Measurements from ENCODE around the gene TNXB.
"Not testable (repeated sequence)": the region's sequence is repeated elsewhere in the genome, so short reads cannot be mapped to it uniquely, and the experiment has no call there.

The TNXB gene

GRCh38 chr6:32144238-32144637 lies 35.1 kb upstream of the TNXB start:
- DNase-seq (ENCODE audit: low spot score) = not testable (repeated sequence)

GRCh38 chr6:32140420-32141046 lies 31.4 kb upstream of the TNXB start:
- DNase-seq (ENCODE audit: low spot score) = no peak

DNA sequence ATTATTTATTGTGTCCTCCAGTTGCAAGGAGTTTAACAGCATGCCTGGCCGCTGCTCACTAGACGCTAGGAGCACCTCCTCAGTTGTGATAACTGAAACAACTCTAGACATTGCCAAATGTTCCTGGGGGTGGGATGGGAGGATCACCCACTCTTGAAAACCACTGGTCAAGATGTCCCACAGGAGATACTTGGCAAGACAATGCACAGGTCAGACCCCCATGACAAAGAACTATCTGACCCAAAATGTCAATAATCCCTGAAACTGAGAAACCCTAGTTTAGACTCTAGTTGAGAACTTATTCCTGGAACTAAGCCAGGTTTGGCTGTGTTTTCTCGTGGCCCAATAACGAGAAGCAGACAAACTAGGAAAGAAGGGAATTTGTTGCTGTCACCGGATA lies 30.5 kb upstream of the TNXB start:
- no peak for DNase-seq (ENCODE audit: low spot score)

GRCh38 chr6:32137454-32137853 lies 28.3 kb upstream of the TNXB start:
- no peak for DNase-seq (ENCODE audit: low spot score)

GRCh38 chr6:32133786-32134185 lies 24.6 kb upstream of the TNXB start:
- DNase-seq (ENCODE audit: low spot score) = no peak

DNA sequence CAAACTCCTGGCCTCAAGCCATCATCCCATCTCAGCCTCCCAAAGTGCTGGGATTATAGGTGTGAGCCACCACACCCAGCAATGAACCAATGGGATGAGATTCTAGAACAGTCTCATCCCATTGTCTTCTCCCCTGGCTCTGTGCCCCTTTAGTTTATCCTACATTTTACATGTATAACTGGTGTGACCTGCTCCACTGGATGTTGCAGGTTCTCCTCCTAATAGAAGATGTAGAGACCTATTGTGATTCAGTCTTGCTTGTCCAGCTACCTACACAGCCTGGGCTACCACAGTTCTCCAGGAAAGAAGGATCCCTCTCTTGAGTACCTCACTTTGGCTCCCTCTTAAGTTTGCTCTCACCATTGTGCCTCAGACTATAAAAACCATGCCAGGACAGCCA lies 23.0 kb upstream of the TNXB start:
- no peak for DNase-seq (ENCODE audit: low spot score)

DNA sequence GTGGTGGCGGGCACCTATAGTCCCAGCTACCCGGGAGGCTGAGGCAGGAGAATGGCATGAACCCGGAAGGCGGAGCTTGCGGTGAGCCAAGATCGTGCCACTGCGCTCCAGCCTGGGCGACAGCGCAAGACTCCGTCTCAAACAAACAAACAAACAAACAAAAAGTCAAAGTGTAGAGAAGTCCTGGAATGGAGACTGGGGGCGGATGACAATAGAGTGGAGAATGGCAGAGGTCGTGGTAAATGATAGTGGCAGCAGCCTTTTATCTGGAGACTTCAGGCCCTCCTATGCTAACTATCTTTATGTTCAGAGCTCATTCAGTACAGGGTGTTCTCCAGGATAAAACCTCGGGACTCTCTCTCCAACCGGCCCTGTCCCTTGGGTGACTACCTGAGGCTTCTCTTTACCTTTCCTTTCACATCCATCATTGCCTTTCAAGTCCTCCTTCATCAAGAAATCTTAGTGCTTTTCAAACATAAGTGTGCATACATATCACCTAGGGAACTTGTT lies 22.4 kb upstream of the TNXB start:
- no peak for DNase-seq (ENCODE audit: low spot score)

DNA sequence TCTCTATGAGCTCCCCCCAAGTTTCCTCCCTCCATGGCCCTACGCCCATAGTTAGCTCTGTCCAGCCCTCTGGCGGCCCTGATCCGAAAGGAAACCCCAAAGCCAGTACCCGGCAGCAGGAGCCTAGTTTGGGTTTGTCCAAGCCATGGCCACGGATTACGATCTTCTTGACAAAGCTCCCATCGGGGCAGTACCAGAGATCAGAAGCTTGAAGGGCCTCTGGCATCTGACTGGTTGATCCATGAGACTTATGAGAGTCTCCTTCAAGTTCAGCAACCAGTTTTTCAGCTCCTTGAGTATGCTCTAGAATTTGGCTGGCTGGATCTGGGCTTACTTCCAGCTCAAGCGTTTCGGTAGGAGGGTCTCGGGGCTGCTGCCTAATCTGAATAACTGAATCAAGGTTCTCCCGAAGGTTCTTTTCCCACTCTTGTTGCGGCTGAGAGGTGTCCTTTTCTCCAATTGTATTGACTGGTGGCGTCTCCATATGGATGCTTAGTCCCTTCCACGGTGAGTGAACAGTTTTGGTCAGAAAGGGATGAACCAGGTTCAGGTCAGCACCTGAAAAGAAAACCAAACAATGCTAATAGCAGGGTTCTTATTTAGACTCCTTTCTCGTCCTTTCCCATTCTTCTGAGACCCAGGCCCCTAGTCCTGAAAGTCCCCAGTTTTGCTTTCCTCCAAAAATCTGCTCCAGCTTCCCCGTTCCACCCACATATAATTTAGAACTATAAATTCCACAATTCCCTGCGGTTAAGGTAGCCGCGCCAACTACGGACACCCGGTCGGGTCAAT lies 20.4 kb upstream of the TNXB start:
- DNase-seq (ENCODE audit: low spot score) = no peak

GRCh38 chr6:32128751-32129296 lies 19.7 kb upstream of the TNXB start:
- DNase-seq (ENCODE audit: low spot score) = no peak

- peak; percentile 99 for DNase-seq (ENCODE audit: low spot score)
Measured at GRCh38 chr6:32127717-32128592, 18.8 kb upstream of the TNXB start, which contains the start of gene ATF6B. TSS of gene ATF6B (minus strand) at chr6:32128246. CDS start at chr6:32128207, 39 bp downstream.

DNA sequence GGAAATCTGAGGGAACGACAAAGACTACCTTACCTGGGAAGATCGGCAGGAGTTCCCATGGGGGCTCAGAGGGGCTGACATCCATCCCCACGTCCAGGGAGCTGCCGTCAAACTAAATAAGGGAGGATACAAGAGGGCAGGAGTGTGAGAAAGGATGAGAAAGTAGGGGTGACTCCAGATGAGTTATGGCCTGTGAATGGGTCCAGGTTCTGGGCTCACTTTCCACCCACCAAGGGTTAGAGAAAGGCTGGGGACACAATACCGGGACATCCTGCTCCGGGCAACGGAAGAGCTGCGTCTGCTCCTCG lies 18.2 kb upstream of the TNXB start:
- DNase-seq (ENCODE audit: low spot score) = no peak

- no peak for DNase-seq (ENCODE audit: low spot score)
Measured at GRCh38 chr6:32126880-32127279, 17.7 kb upstream of the TNXB start.

DNA sequence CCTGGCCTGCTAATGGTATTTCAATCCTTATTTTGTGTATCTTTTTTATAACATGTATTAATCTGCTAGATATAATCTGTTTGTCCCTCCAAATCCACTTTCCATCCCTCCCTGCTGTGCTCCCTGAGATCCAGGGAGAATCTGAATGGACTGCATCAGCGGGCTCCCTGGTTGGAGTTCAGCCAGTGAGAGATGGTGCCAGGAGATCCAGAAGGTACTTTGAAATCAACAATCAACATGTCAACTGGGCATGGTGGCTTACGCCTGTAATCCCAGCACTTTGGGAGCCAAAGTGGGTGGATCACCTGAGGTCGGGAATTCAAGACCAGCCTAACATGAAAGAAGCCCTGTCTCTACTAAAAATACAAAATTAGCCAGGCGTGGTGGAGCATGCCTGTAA lies 14.5 kb upstream of the TNXB start:
- no peak for DNase-seq (ENCODE audit: low spot score)

DNA sequence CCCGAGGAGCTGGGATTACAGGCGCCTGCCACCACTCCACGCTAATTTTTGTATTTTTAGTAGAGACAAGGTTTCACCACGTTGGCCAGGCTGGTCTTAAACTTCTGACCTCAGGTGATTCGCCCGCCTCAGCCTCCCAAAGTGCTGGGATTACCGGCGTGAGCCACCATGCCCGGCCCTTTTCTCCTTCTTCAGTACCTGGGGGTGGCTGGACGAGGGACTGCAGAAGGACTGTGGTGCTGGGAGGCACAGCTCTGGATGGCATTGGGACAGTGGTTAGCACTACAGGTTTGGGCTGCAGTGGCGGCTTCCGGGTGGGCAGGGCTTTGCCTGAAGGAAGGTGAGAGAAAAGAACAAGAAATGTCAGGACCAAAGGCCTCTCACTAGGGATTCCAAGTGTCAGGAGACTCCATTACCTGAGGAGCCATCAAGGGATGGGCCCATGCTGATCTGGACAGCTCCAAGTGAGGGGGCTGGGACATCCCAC lies 11.5 kb upstream of the TNXB start:
- no peak for DNase-seq (ENCODE audit: low spot score)

- DNase-seq (ENCODE audit: low spot score) = peak; percentile 67
Measured at GRCh38 chr6:32118782-32119628, 9.9 kb upstream of the TNXB start.

DNA sequence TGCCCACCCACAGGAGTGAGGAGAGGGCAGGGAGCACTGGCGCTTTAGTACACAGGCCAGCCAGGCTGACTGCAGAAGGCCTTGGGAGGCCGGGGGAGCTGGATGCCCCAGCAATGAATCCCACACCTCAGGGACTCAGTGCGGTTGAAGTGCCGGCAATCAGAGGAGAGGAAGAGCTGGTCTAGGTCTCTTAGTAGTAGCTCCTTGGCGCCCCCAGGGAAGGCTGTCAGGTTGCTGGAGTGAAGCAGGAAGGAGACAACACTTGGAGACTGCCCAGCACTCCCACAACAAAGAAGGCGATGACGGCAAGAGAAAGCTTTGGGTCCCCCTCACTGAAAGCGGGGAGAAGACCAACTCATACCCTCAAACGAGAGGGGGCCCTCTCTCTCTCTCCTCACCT lies 8.3 kb upstream of the TNXB start:
- DNase-seq (ENCODE audit: low spot score) = no peak

DNA sequence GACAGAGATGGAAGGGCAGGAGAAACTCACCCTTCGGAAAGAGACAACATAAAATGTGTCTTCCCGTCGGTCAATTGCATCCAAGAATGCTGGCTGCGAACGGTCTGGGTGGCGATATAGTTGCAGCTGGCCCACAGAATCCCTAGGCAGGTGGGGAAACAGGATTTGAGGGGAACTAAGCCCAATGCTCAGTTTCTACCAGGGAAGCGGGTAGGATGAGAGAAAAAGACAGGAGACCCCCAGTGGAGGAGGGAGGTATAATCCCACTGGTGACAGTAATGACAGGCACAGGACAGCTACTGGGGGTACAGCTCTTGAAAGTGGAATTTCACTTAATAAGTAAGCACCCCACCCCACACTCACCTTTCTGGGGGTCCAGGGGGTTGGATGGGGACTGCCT lies 7.5 kb upstream of the TNXB start:
- DNase-seq (ENCODE audit: low spot score) = no peak

GRCh38 chr6:32115623-32116022 lies 6.5 kb upstream of the TNXB start:
- no peak for DNase-seq (ENCODE audit: low spot score)

- DNase-seq (ENCODE audit: low spot score) = no peak
Measured at GRCh38 chr6:32114796-32115195, 5.7 kb upstream of the TNXB start.

GRCh38 chr6:32113386-32114352 lies 4.5 kb upstream of the TNXB start:
- DNase-seq (ENCODE audit: low spot score) = no peak

Measured in CD4-positive, alpha-beta T cell treated with Interleukin-15 for 4 hours (primary cell).